AG04450 (cell line): ENCODE results near the gene B3GNT8. TPM values are rescaled to one million over a fixed set of nuclear protein-coding genes. Genes with fewer than 3 reads are reported as not detected.
"Not testable (repeated sequence)": the region's sequence is repeated elsewhere in the genome, so short reads cannot be mapped to it uniquely, and the experiment has no call there.

Source experiments
- CTCF ChIA-PET: fragments of 300-600, 350-600 bp; formaldehyde crosslinking; extraction: SDS; loops from one replicate; lab custom pipeline; 2022; ENCODE audit warnings: antibody characterized with exemption, inconsistent platforms; lab: Charles Lee
- POLR2A ChIA-PET: fragments of 350-600 bp; formaldehyde crosslinking; extraction: SDS; loops from one replicate; lab custom pipeline; 2021; ENCODE audit warnings: antibody characterized with exemption, inconsistent platforms; lab: Yijun Ruan, JAX
- DNase-seq: peaks from one replicate; pipeline ENCODE4 v3.0.0-alpha.2; 2011; ENCODE audit warnings: low read depth, low spot score
- H3K27ac ChIP-seq: one replicate; pipeline ENCODE4 v1.5.1; 2012; ENCODE audit warnings: low read depth, low read length, control low read depth
- H3K27me3 ChIP-seq: one replicate; pipeline ENCODE4 v1.6.0; 2012; ENCODE audit warnings: low read length; ENCODE audit not compliant: control insufficient read depth, insufficient read depth
- H3K4me3 ChIP-seq: 2 replicates; pipeline ENCODE4 v1.5.1; 2011; ENCODE audit warnings: mild to moderate bottlenecking, low read depth, low read length, control low read depth
- H3K9me3 ChIP-seq: 2 replicates; pipeline ENCODE4 v1.5.1; 2012; ENCODE audit warnings: low read length; ENCODE audit not compliant: control insufficient read depth, insufficient read depth
- CTCF ChIP-seq: IDR thresholded peaks from 2 replicates; pipeline ENCODE4 v1.5.1; 2011; ENCODE audit warnings: low read depth, low read length, control low read depth, inconsistent platforms
- polyA minus RNA-seq: library from RNA; depleted of rRNA, polyadenylated mRNA; stranded (reverse); fragments of >200 nt; gene quantifications from 2 replicates; pipeline ENCODE4 v1.2.3, GENCODE V29; 2011; rRNA and poly(A)+ RNA removed
- polyA plus RNA-seq: library from polyadenylated mRNA; depleted of rRNA; stranded (reverse); fragments of >200 nt; gene quantifications from 2 replicates; pipeline ENCODE4 v1.2.3, GENCODE V29; 2011; rRNA removed

Gene B3GNT8, protein sequence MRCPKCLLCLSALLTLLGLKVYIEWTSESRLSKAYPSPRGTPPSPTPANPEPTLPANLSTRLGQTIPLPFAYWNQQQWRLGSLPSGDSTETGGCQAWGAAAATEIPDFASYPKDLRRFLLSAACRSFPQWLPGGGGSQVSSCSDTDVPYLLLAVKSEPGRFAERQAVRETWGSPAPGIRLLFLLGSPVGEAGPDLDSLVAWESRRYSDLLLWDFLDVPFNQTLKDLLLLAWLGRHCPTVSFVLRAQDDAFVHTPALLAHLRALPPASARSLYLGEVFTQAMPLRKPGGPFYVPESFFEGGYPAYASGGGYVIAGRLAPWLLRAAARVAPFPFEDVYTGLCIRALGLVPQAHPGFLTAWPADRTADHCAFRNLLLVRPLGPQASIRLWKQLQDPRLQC
- polyA plus RNA-seq (0.14 and 0.29 TPM in 2 replicates), polyA minus RNA-seq (0.43 TPM in 1 of 2 replicates, not detected in the other)

DNA sequence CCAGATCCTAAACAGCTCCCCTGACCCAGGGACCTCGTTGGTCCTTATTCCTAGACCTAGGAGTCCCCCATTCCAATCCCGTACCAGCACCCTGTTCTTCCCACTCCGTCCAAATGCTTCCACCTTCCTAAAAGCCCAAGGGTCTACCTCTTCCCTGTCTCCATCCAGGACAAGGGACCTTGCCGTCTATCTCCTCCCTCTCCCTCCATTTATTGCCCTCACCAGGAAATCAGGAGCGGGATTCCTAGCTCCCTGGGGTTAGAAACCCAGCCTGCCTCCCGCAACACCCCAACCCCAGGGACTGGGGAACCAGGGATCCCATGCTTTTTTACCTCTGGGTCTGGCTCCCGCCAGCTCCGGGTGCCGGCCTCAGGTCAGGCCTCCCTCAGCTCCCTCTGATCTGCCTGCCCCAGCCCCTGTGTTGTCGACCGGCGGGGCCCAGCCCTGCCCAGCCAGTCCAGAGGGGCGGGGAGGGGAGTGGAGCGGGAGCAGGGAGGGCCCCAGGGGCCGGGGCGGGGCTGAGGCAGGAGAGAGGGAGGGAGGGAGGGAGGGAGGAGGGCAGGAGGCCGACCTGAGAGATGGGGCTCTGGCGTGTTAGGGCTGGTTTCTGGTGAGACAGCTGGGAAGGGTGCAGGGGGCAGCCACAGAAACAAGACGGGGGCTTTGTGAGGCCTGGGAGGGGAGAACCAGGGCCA lies at the start of gene B3GNT8:
TSS of gene B3GNT8 (minus strand) at position 423 of the 695 bp plus-strand sequence. CDS start 596 bp downstream, outside the sequence.
- Histone ChIP-seq H3K4me3 (peak within 1 kb of the TSS; percentile 55), H3K9me3 (no peaks in the 10 kb centered on the region; the same call in 1 of the 2 replicates), H3K27ac (no peak within 1 kb of the TSS), H3K27me3 (no peaks in the 10 kb centered on the region)
- ChIA-PET CTCF (interaction anchor here (0.6 to 1.9 kb wide), 4 partner anchors 22 to 167 kb away, joined by 3 to 11 read pairs (median 4); no protein-coding TSS in a partner anchor), POLR2A (interaction anchor here (0.6 to 2.1 kb wide), 4 partner anchors 10 to 135 kb away, joined by 3 to 7 read pairs (median 4); partner anchors contain the start of gene DMAC2)
- peak; percentile 11 for DNase-seq
- no peak for TF ChIP-seq CTCF

GRCh38 chr19:41476583-41476982 lies 49.4 kb upstream of the B3GNT8 start:
- no peak for DNase-seq
- POLR2A ChIA-PET: no interaction called here
- no peaks in the 10 kb centered on the region for H3K27me3 ChIP-seq
- H3K27ac ChIP-seq: no peak overlapping the region
- CTCF ChIA-PET: interaction anchor here (1.0 kb wide), 1 partner anchor 28 kb away, joined by 3 read pairs; no protein-coding TSS in a partner anchor
- no peaks in the 10 kb centered on the region for H3K9me3 ChIP-seq
- TF ChIP-seq CTCF: no peak
- H3K4me3 ChIP-seq: no peak overlapping the region

GRCh38 chr19:41463257-41464256 lies 36.4 kb upstream of the B3GNT8 start:
- POLR2A ChIA-PET, H3K4me3 ChIP-seq, H3K27ac ChIP-seq, CTCF ChIA-PET, H3K9me3 ChIP-seq, DNase-seq: not testable (repeated sequence)
- peaks cover 17% of the 10 kb centered on the region for H3K27me3 ChIP-seq

- no peak overlapping the region for H3K4me3 ChIP-seq
- TF ChIP-seq CTCF: no peak
- CTCF ChIA-PET: no interaction called here
- POLR2A ChIA-PET: no interaction called here
- H3K9me3 ChIP-seq: no peaks in the 10 kb centered on the region
- peaks cover 14% of the 10 kb centered on the region for H3K27me3 ChIP-seq
- no peak overlapping the region for H3K27ac ChIP-seq
- DNase-seq: no peak
These were observed 35.3 kb upstream of the B3GNT8 start for GRCh38 chr19:41462497-41462896.
